ENCODE measurements around the gene ST8SIA4. TPM values are rescaled to one million over a fixed set of nuclear protein-coding genes. Genes with fewer than 3 reads are reported as not detected.
A peak's percentile ranks its signal among the peaks of the same experiment; 100 is the strongest.

The ST8SIA4 gene
- total RNA-seq, 1 donor from 2014 or later = 3.9 TPM

GRCh38 chr5:100872408-100873190 lies 30.5 kb downstream of the ST8SIA4 start:
- DNase-seq (ENCODE audit: extremely low read depth, low read depth, low spot score) = no peak

- no peak for DNase-seq (ENCODE audit: extremely low read depth, low read depth, low spot score)
These were observed 36.0 kb downstream of the ST8SIA4 start for GRCh38 chr5:100867039-100867562.

GRCh38 chr5:100864931-100865330 lies 38.2 kb downstream of the ST8SIA4 start:
- no peak for DNase-seq (ENCODE audit: extremely low read depth, low read depth, low spot score)

- DNase-seq (ENCODE audit: extremely low read depth, low read depth, low spot score) = no peak
These were observed 39.3 kb downstream of the ST8SIA4 start for GRCh38 chr5:100863739-100864138.

GRCh38 chr5:100861148-100861547 lies 41.9 kb downstream of the ST8SIA4 start:
- DNase-seq (ENCODE audit: extremely low read depth, low read depth, low spot score) = no peak

- no peak for DNase-seq (ENCODE audit: extremely low read depth, low read depth, low spot score)
These were observed 42.7 kb downstream of the ST8SIA4 start for GRCh38 chr5:100860407-100860806.

GRCh38 chr5:100858987-100859545 lies 44.0 kb downstream of the ST8SIA4 start:
- no peak for DNase-seq (ENCODE audit: extremely low read depth, low read depth, low spot score)

GRCh38 chr5:100856462-100856861 lies 46.6 kb downstream of the ST8SIA4 start:
- no peak for DNase-seq (ENCODE audit: extremely low read depth, low read depth, low spot score)

- DNase-seq (ENCODE audit: extremely low read depth, low read depth, low spot score) = no peak
These were observed 47.1 kb downstream of the ST8SIA4 start for GRCh38 chr5:100855937-100856430.

- DNase-seq (ENCODE audit: extremely low read depth, low read depth, low spot score) = no peak
These were observed 47.8 kb downstream of the ST8SIA4 start for GRCh38 chr5:100855295-100855694.

GRCh38 chr5:100854591-100854990 lies 48.5 kb downstream of the ST8SIA4 start:
- no peak for DNase-seq (ENCODE audit: extremely low read depth, low read depth, low spot score)

GRCh38 chr5:100853582-100853981 lies 49.5 kb downstream of the ST8SIA4 start:
- DNase-seq (ENCODE audit: extremely low read depth, low read depth, low spot score) = no peak

GRCh38 chr5:100852988-100853449 lies 50.1 kb downstream of the ST8SIA4 start:
- DNase-seq (ENCODE audit: extremely low read depth, low read depth, low spot score) = no peak

- no peak for DNase-seq (ENCODE audit: extremely low read depth, low read depth, low spot score)
These were observed 51.0 kb downstream of the ST8SIA4 start for GRCh38 chr5:100852051-100852450.

GRCh38 chr5:100846772-100847171 lies 56.3 kb downstream of the ST8SIA4 start:
- DNase-seq (ENCODE audit: extremely low read depth, low read depth, low spot score) = peak; percentile 88

- DNase-seq (ENCODE audit: extremely low read depth, low read depth, low spot score) = no peak
These were observed 61.0 kb downstream of the ST8SIA4 start for GRCh38 chr5:100842080-100842479.

- no peak for DNase-seq (ENCODE audit: extremely low read depth, low read depth, low spot score)
These were observed 61.6 kb downstream of the ST8SIA4 start for GRCh38 chr5:100841358-100842076.

GRCh38 chr5:100840789-100841188 lies 62.3 kb downstream of the ST8SIA4 start:
- no peak for DNase-seq (ENCODE audit: extremely low read depth, low read depth, low spot score)

GRCh38 chr5:100840370-100840769 lies 62.7 kb downstream of the ST8SIA4 start:
- no peak for DNase-seq (ENCODE audit: extremely low read depth, low read depth, low spot score)

- no peak for DNase-seq (ENCODE audit: extremely low read depth, low read depth, low spot score)
These were observed 65.0 kb downstream of the ST8SIA4 start for GRCh38 chr5:100838048-100838473.

- DNase-seq (ENCODE audit: extremely low read depth, low read depth, low spot score) = no peak
These were observed 68.6 kb downstream of the ST8SIA4 start for GRCh38 chr5:100834519-100834918.

Measured in glomerular endothelial cell (primary cell).